Heart right ventricle (tissue), 16 donors: Measurements from ENCODE around the gene ZNF101. TPM values are rescaled to one million over a fixed set of nuclear protein-coding genes. Genes with fewer than 3 reads are reported as not detected.
A peak's percentile ranks its signal among the peaks of the same experiment; 100 is the strongest.

Source experiments
- ATAC-seq, 8 donors: fragments of 200-7000 bp; cut with Tn5 transposase; one replicate each; pipeline ENCODE4 v1.9.1; 2020; ENCODE audit warnings: mild to moderate bottlenecking in 8 of 8, moderate library complexity in 8 of 8, moderate number of reproducible peaks in 1 of 8
- DNase-seq, 2 donors: peaks; one replicate each; pipeline ENCODE4 v3.0.0-alpha.2; 2020
- H3K27ac ChIP-seq, 10 donors: fragments of 200-600 bp; sonication (generic) in 2 of 10; one replicate each; pipeline versions ENCODE4 v1.5.0 to v1.8.0; 2020 to 2022; ENCODE audit warnings: mild to moderate bottlenecking in 3 of 10
- H3K27me3 ChIP-seq, 7 donors: fragments of 200-600 bp; one replicate each; pipeline ENCODE4 v1.8.0; 2021 to 2022; ENCODE audit warnings: mild to moderate bottlenecking in 2 of 7
- H3K36me3 ChIP-seq, 9 donors: fragments of 200-600 bp; sonication (generic) in 1 of 9; one replicate each; pipeline versions ENCODE4 v1.5.0 to v1.8.0; 2020 to 2022; ENCODE audit warnings: mild to moderate bottlenecking in 2 of 9
- H3K4me1 ChIP-seq, 9 donors: fragments of 200-600 bp; sonication (generic) in 1 of 9; one replicate each; pipeline versions ENCODE4 v1.5.0 to v1.8.0; 2020 to 2022; ENCODE audit warnings: mild to moderate bottlenecking in 4 of 9
- H3K4me3 ChIP-seq, 10 donors: fragments of 200-600 bp; sonication (generic) in 2 of 10; one replicate each; pipeline versions ENCODE4 v1.5.0 to v1.8.0; 2020 to 2022; ENCODE audit warnings: mild to moderate bottlenecking in 7 of 10, moderate library complexity in 2 of 10
- H3K9me3 ChIP-seq, 11 donors: fragments of 200-600 bp in 10 of 11; sonication (generic) in 2 of 11; one replicate each; pipeline versions ENCODE4 v1.5.0 to v1.8.0; 2013 to 2022; ENCODE audit warnings: mild to moderate bottlenecking in 2 of 11, control low read depth in 1 of 11, moderate library complexity in 1 of 11
- CTCF ChIP-seq, 9 donors: fragments of 200-600 bp; sonication (generic) in 2 of 9; IDR thresholded peaks; one replicate each; pipeline versions ENCODE4 v1.5.0 to v1.8.0; 2021 to 2022; ENCODE audit warnings: antibody characterized with exemption in 9 of 9, mild to moderate bottlenecking in 5 of 9, moderate library complexity in 1 of 9
- WGBS, 2 donors: extraction: QIAGEN DNeasy Blood & Tissue Kit; methylation state at CpG; one replicate each; pipeline ENCODE4 v1.1.7; 2013; ENCODE audit warnings: inconsistent platforms in 1 of 2; 5-methylcytosine and 5-hydroxymethylcytosine counted together
- intact Hi-C, 10 donors: fragments of 100-400 bp; cut with DNase I; formaldehyde crosslinking; loops; one replicate each; pipeline versions ENCODE4 v1.11.1 to v1.14.2; 2022
- polyA plus RNA-seq, 2 donors: library from polyadenylated mRNA; stranded (reverse); fragments of 200-250 nt; gene quantifications; one replicate each; pipeline ENCODE4 v1.2.3, GENCODE V29; 2013
- total RNA-seq, 10 donors: library from RNA; stranded (reverse); fragmentation: NEBNext Ultra II Directional in 3 of 10; extraction: Animal tissue kit (Norgen Biotek cat#: 25700) in 3 of 10; gene quantifications; one replicate each; pipeline versions ENCODE4 v1.2.1 to v1.2.4, GENCODE V29; 2021 to 2023
- donor health status: Arrhythmogenic right ventricular cardiomyopathy.
- donor health status: ischemic (EF 13 %, LVEDD 7.1; RV severe dilation, severe dysfunction).
- donor health status: healthy with polysubstance abuse.
- donor health status: DM: no; HTN: yes; CAD: no.
- donor health status: DM: no; HTN: no; CAD: no.
- donor health status: ischemic (EF 25% LVEDD 6.9; RV normal size, moderate dysfunction).
- donor health status: ischemic (EF 25% LVEDD 5.7; RV mildly dilated, moderate dysfunction).
- donor health status: healthy.
- donor health status: DM: yes; HTN: yes; CAD: no.
- donor health status: Ischemic cardiomyopathy.
- donor health status: ischemic (EF 35%, LVEDD 5.7; RV mildly dilated, moderate dysfunction).
- donor health status: nonischemic (EF 11% LVEDD 7.7; RV severe dilation, severe dysfunction).
- donor health status: DM: yes; HTN: yes; CAD: no.
- donor health status: PGD.
- donor health status: ischemic (EF 29% LVEDD 5.4; RV normal size, mild dysfunction).
- donor health status: nonischemic (EF 23%, LVEDD 6.1; RV moderate dilation, normal function).

ZNF101 gene
- total and polyA plus RNA-seq, 12 donors = 2.5 to 6.9 (median 3.8) TPM

- Histone ChIP-seq H3K4me3 (no peak overlapping the region), H3K27ac (peak overlapping the region in 1 of 10 donors; percentile 93), H3K4me1 (peaks cover 5 to 28% (median 20%) of the 10 kb centered on the region in 9 donors), H3K9me3 (no peaks in the 10 kb centered on the region), H3K36me3 (peaks cover 0 to 46% (median 19%) of the 10 kb centered on the region in 9 donors), H3K27me3 (no peaks in the 10 kb centered on the region)
- DNase-seq (no peak), ATAC-seq (no peak)
- intact Hi-C loops = loop anchor here in 2 of 10 donors (5.0 to 10.0 kb wide), 4 partner anchors 71 to 244 kb away; partner anchors contain the start of genes ZNF14 (in 1 of the 2), ZNF506 (in 1 of the 2) and ZNF93 (in 1 of the 2)
- no peak for TF ChIP-seq CTCF (IDR thresholded peaks at IDR 0.05)
- WGBS, 2 donors = 83 to 87% methylated on average over 10 of the region's 10 CpGs
Measured at GRCh38 chr19:19661141-19661674, 7.4 kb upstream of the ZNF101 start.

GRCh38 chr19:19661675-19662251 lies 6.9 kb upstream of the ZNF101 start:
- DNase-seq (no peak), ATAC-seq (no peak)
- no peaks in the 10 kb centered on the region for H3K27me3 ChIP-seq
- 77 to 82% methylated on average over 18 of the region's 18 CpGs for WGBS, 2 donors
- H3K36me3 ChIP-seq = peaks cover 0 to 40% (median 14%) of the 10 kb centered on the region in 9 donors
- intact Hi-C loops = loop anchor here in 2 of 10 donors (5.0 to 10.0 kb wide), 4 partner anchors 71 to 243 kb away; partner anchors contain the start of genes ZNF14 (in 1 of the 2), ZNF506 (in 1 of the 2) and ZNF93 (in 1 of the 2)
- H3K9me3 ChIP-seq = no peaks in the 10 kb centered on the region
- no peak for TF ChIP-seq CTCF (IDR thresholded peaks at IDR 0.05)
- H3K27ac ChIP-seq = peak overlapping the region in 1 of 10 donors; percentile 93
- H3K4me1 ChIP-seq = peaks cover 5 to 28% (median 20%) of the 10 kb centered on the region in 9 donors
- peak overlapping the region in 4 of 10 donors; percentile 86 to 100 (median 93) for H3K4me3 ChIP-seq

GRCh38 chr19:19662344-19662743 lies 6.3 kb upstream of the ZNF101 start:
- H3K27ac ChIP-seq = peak overlapping the region in 1 of 10 donors; percentile 93
- intact Hi-C loops = loop anchor here in 2 of 10 donors (5.0 to 10.0 kb wide), 4 partner anchors 70 to 242 kb away; partner anchors contain the start of genes ZNF14 (in 1 of the 2), ZNF506 (in 1 of the 2) and ZNF93 (in 1 of the 2)
- no peak for TF ChIP-seq CTCF (IDR thresholded peaks at IDR 0.05)
- peaks cover 0 to 34% (median 14%) of the 10 kb centered on the region in 9 donors for H3K36me3 ChIP-seq
- WGBS, 2 donors = 82 to 83% methylated on average over 8 of the region's 8 CpGs
- no peaks in the 10 kb centered on the region for H3K27me3 ChIP-seq
- ATAC-seq = no peak
- DNase-seq = no peak
- H3K9me3 ChIP-seq = no peaks in the 10 kb centered on the region
- H3K4me3 ChIP-seq = peak overlapping the region in 9 of 10 donors; percentile 77 to 100 (median 94)
- H3K4me1 ChIP-seq = peaks cover 5 to 29% (median 20%) of the 10 kb centered on the region in 9 donors

- no peaks in the 10 kb centered on the region for H3K27me3 ChIP-seq
- no peak for TF ChIP-seq CTCF (IDR thresholded peaks at IDR 0.05)
- 8 to 12% methylated on average over 17 of the region's 17 CpGs for WGBS, 2 donors
- H3K4me3 ChIP-seq = peak overlapping the region; percentile 77 to 100 (median 93)
- no peaks in the 10 kb centered on the region for H3K9me3 ChIP-seq
- H3K27ac ChIP-seq = peak overlapping the region in 9 of 10 donors; percentile 86 to 98 (median 93)
- peaks cover 5 to 34% (median 20%) of the 10 kb centered on the region in 9 donors for H3K4me1 ChIP-seq
- no peak for DNase-seq
- no peak for ATAC-seq
- intact Hi-C loops = loop anchor here in 2 of 10 donors (5.0 to 10.0 kb wide), 4 partner anchors 69 to 242 kb away; partner anchors contain the start of genes ZNF14 (in 1 of the 2), ZNF506 (in 1 of the 2) and ZNF93 (in 1 of the 2)
- H3K36me3 ChIP-seq = peaks cover 0 to 29% (median 14%) of the 10 kb centered on the region in 9 donors
Measured at GRCh38 chr19:19662871-19663255, 5.8 kb upstream of the ZNF101 start.
